HG03378 (cell line): Measurements from ENCODE around the gene PTH.

Experiments
- ATAC-seq: cut with Tn5 transposase; IDR thresholded peaks from one replicate; pipeline ENCODE4 v1.9.1; 2021; ENCODE audit warnings: mild to moderate bottlenecking, moderate library complexity; ENCODE audit not compliant: unreplicated experiment

Gene PTH

GRCh38 chr11:13450832-13451397 is 44.9 kb downstream of the PTH start:
- no peak for ATAC-seq

DNA sequence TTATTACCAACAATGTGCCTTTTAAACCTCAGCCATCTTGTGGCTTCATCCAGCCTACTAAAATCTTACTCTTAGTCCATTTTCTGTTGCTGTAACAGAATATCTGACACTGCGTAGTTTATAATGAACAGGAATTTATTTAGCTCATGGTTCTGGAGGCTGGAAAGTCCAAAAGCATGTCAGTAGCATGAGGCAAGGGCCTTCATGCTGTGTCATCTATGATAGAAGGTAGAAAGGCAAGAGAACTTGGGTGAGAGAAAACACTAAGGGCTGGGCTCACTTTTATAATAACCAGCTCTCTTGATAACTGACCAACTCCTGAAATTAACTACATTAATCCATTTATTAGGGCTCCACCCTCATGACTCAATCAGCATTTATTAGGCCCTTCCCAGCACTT is 46.3 kb downstream of the PTH start:
- no peak for ATAC-seq

DNA sequence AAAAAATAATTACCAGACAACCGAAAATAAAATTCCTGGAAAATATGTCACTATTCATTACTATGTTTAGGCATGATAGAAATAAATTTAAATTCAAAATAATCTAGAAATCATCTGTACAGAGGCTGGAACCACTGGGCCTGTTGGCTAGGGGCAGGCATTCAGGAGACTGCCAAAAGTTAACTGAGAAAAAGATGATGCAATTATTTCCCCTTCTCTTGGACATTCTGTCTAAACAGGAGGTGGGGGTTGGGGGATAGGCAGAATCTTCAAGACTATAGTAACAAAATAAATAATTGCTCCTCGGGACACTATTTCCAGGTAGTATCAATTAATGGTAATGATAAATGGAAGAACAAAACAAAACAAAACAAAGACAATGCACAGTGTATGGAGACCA is 46.9 kb downstream of the PTH start:
- no peak for ATAC-seq

- no peak for ATAC-seq
These were observed 49.4 kb downstream of the PTH start for GRCh38 chr11:13446444-13446843.

GRCh38 chr11:13445588-13445987 is 50.2 kb downstream of the PTH start:
- no peak for ATAC-seq
